Neural progenitor cell (in vitro differentiated cells): ENCODE data around the gene CCDC142. TPM values are rescaled to one million over a fixed set of nuclear protein-coding genes. Genes with fewer than 3 reads are reported as not detected.

Experiments
- DNase-seq: peaks from one replicate; pipeline ENCODE4 v3.0.0-alpha.2; 2016; ENCODE audit warnings: low spot score
- H2AFZ ChIP-seq: fragments of 200-600 bp; sonication (generic); replicated peaks from 2 replicates; pipeline ENCODE4 v1.6.1; 2016; ENCODE audit warnings: antibody characterized with exemption
- H3F3A ChIP-seq: fragments of 200-600 bp; sonication (generic); 2 replicates; pipeline ENCODE4 v1.6.1; 2016; ENCODE audit warnings: antibody characterized with exemption, low read depth
- H3K27ac ChIP-seq: fragments of 200-600 bp; sonication (generic); 2 replicates; pipeline ENCODE4 v1.5.1; 2016; ENCODE audit warnings: mild to moderate bottlenecking
- H3K27me3 ChIP-seq: fragments of 200-600 bp; sonication (generic); 2 replicates; pipeline ENCODE4 v1.6.1; 2016; ENCODE audit warnings: mild to moderate bottlenecking, moderate library complexity
- H3K36me3 ChIP-seq: fragments of 200-600 bp; sonication (generic); 2 replicates; pipeline ENCODE4 v1.5.1; 2016
- H3K4me1 ChIP-seq: fragments of 200-600 bp; sonication (generic); 2 replicates; pipeline ENCODE4 v1.6.1; 2016; ENCODE audit warnings: mixed run types
- H3K4me2 ChIP-seq: fragments of 200-600 bp; sonication (generic); 2 replicates; pipeline ENCODE4 v1.6.1; 2016
- H3K4me3 ChIP-seq: fragments of 200-600 bp; sonication (generic); 2 replicates; pipeline ENCODE4 v1.5.1; 2016
- H3K79me2 ChIP-seq: fragments of 200-600 bp; sonication (generic); 2 replicates; pipeline ENCODE4 v1.6.1; 2016; ENCODE audit warnings: low read depth
- H3K9ac ChIP-seq: fragments of 200-600 bp; sonication (generic); 2 replicates; pipeline ENCODE4 v1.6.1; 2016
- H3K9me3 ChIP-seq: fragments of 200-600 bp; sonication (generic); 2 replicates; pipeline ENCODE4 v1.5.1; 2016; ENCODE audit warnings: low read depth
- H4K20me1 ChIP-seq: fragments of 200-600 bp; sonication (generic); 2 replicates; pipeline ENCODE4 v1.6.1; 2016; ENCODE audit warnings: low read depth
- H3K27ac Mint-ChIP-seq: 3 replicates; pipeline ENCODE4 v1.8.0; 2021; ENCODE audit warnings: mixed read lengths
- H3K27me3 Mint-ChIP-seq: 2 replicates; pipeline ENCODE4 v1.8.0; 2022; ENCODE audit warnings: low read depth, mild to moderate bottlenecking, inconsistent platforms, moderate library complexity, mixed read lengths; ENCODE audit not compliant: insufficient read depth
- H3K36me3 Mint-ChIP-seq: 3 replicates; pipeline ENCODE4 v1.8.0; 2021; ENCODE audit warnings: mixed read lengths
- H3K4me1 Mint-ChIP-seq: 3 replicates; pipeline ENCODE4 v1.8.0; 2021; ENCODE audit warnings: mixed read lengths
- H3K4me3 Mint-ChIP-seq: 3 replicates; pipeline ENCODE4 v1.8.0; 2021; ENCODE audit warnings: mild to moderate bottlenecking, moderate library complexity, mixed read lengths
- H3K9me3 Mint-ChIP-seq: 3 replicates; pipeline ENCODE4 v1.8.0; 2020; ENCODE audit warnings: mixed read lengths
- CTCF ChIP-seq: fragments of 200-600 bp; sonication (generic); IDR thresholded peaks from 2 replicates; pipeline ENCODE4 v1.5.1; 2017; ENCODE audit warnings: antibody characterized with exemption, mild to moderate bottlenecking
- EZH2 ChIP-seq: fragments of 200-600 bp; sonication (generic); IDR thresholded peaks from 2 replicates; pipeline ENCODE4 v1.6.1; 2017; ENCODE audit warnings: antibody characterized with exemption, mild to moderate bottlenecking, moderate library complexity
- EZH2phosphoT487 ChIP-seq: fragments of 200-600 bp; sonication (generic); IDR thresholded peaks from 2 replicates; pipeline ENCODE4 v1.6.1; 2017; ENCODE audit warnings: antibody characterized with exemption
- total RNA-seq: library from RNA; depleted of rRNA; stranded (reverse); fragments of >200 nt; gene quantifications from 2 replicates; pipeline ENCODE4 v1.2.3, GENCODE V29; 2015; ENCODE audit warnings: low replicate concordance

Gene CCDC142
- total RNA-seq, 1 donor from 2014 or later, result 12.0 TPM

- Mint-ChIP-seq H3K4me3 (peak overlapping the region; percentile 96), H3K36me3 (peaks cover 25% of the 10 kb centered on the region)
Measured at GRCh38 chr2:74527741-74528140, 44.9 kb upstream of the CCDC142 start.

DNA sequence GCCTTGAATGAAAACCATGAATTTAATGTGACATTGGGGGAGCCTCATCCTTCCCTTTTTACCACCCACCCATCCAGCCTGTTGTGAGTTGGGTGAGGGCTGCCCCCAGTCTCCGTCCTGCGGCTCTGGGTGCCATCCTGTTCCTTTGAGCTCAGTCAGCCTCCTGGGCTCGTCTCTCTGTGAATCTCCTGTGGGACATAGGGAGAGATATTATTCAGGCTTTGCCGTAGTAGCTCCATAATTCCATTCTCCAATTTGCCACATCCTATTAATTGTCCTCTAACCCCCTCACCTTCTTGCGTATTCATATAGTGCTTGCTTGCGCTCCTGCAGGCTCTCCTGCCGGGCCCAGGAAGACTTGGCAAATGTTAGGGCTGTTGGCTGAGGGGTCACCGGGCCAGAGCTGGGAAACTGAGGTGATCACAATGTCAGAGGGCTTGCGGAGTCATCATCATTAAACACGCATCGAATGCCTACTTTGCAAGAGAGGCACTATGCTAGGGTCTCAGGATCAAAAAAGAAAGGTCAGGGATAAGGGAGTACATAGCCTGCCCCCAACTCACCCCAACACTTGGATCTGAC lies 43.9 kb upstream of the CCDC142 start:
- Histone ChIP-seq H3K9ac (no peak overlapping the region), H3K4me1 (peaks cover 16% of the 10 kb centered on the region), H3K9me3 (no peaks in the 10 kb centered on the region), H4K20me1 (no peaks in the 10 kb centered on the region), H3K27ac (no peak overlapping the region), H3F3A (peaks cover 5% of the 10 kb centered on the region), H3K4me3 (no peak overlapping the region), H3K27me3 (peaks cover 12% of the 10 kb centered on the region), H2AFZ (no peak overlapping the region), H3K36me3 (no peaks in the 10 kb centered on the region), H3K4me2 (no peak overlapping the region), H3K79me2 (peaks cover 35% of the 10 kb centered on the region)
- H3K27ac Mint-ChIP-seq, result no peak overlapping the region
- H3K4me1 Mint-ChIP-seq, result peaks cover 26% of the 10 kb centered on the region
- H3K27me3 Mint-ChIP-seq, result peaks cover 8% of the 10 kb centered on the region
- no peak for DNase-seq
- H3K9me3 Mint-ChIP-seq, result no peaks in the 10 kb centered on the region
- no peak for TF ChIP-seq EZH2phosphoT487
- H3K36me3 Mint-ChIP-seq, result peaks cover 16% of the 10 kb centered on the region
- H3K4me3 Mint-ChIP-seq, result peak overlapping the region; percentile 96

More at GRCh38 chr2:74527741-74528140, 44.9 kb upstream of the CCDC142 start:
- H3K27ac Mint-ChIP-seq, result no peak overlapping the region
- no peak overlapping the region for H3K4me2 ChIP-seq
- no peak for DNase-seq
- H3K9me3 Mint-ChIP-seq, result no peaks in the 10 kb centered on the region
- peaks cover 35% of the 10 kb centered on the region for H3K79me2 ChIP-seq
- peaks cover 32% of the 10 kb centered on the region for H3K4me1 Mint-ChIP-seq
- no peak overlapping the region for H3K9ac ChIP-seq
- H3K9me3 ChIP-seq, result no peaks in the 10 kb centered on the region
- peaks cover 2% of the 10 kb centered on the region for H3K27me3 ChIP-seq
- no peak overlapping the region for H2AFZ ChIP-seq
- H3K36me3 ChIP-seq, result no peaks in the 10 kb centered on the region
- peaks cover 16% of the 10 kb centered on the region for H3K4me1 ChIP-seq
- TF ChIP-seq EZH2 (no peak), EZH2phosphoT487 (no peak), CTCF (no peak)
- no peak overlapping the region for H3K4me3 ChIP-seq
- no peak overlapping the region for H3K27ac ChIP-seq
- peaks cover 12% of the 10 kb centered on the region for H3F3A ChIP-seq
- no peaks in the 10 kb centered on the region for H4K20me1 ChIP-seq
- peaks cover 6% of the 10 kb centered on the region for H3K27me3 Mint-ChIP-seq

- Histone ChIP-seq H3K4me2 (no peak within 1 kb of the TSS), H3K9ac (no peak within 1 kb of the TSS), H3K4me1 (peaks cover 12% of the 10 kb centered on the region), H2AFZ (no peak within 1 kb of the TSS), H3K79me2 (peaks cover 28% of the 10 kb centered on the region), H3K4me3 (no peak within 1 kb of the TSS), H4K20me1 (no peaks in the 10 kb centered on the region), H3K9me3 (no peaks in the 10 kb centered on the region), H3K27ac (no peak within 1 kb of the TSS), H3F3A (no peaks in the 10 kb centered on the region), H3K27me3 (peaks cover 19% of the 10 kb centered on the region), H3K36me3 (no peaks in the 10 kb centered on the region)
- DNase-seq, result peak; percentile 44
- Mint-ChIP-seq H3K36me3 (peaks cover 16% of the 10 kb centered on the region), H3K9me3 (no peaks in the 10 kb centered on the region), H3K27ac (no peak within 1 kb of the TSS), H3K4me3 (peak within 1 kb of the TSS; percentile 96), H3K27me3 (peaks cover 12% of the 10 kb centered on the region), H3K4me1 (peaks cover 20% of the 10 kb centered on the region)
- TF ChIP-seq EZH2phosphoT487 (no peak), EZH2 (no peak), CTCF (no peak)
Measured at GRCh38 chr2:74525717-74526648, 43.2 kb upstream of the CCDC142 start, which contains the start of gene DQX1. TSS of gene DQX1 (minus strand) at chr2:74526231. CDS start at chr2:74525729, 502 bp downstream.
